ENCODE data around the gene ADGRE3. TPM values are rescaled to one million over a fixed set of nuclear protein-coding genes. Genes with fewer than 3 reads are reported as not detected.
"Not testable (repeated sequence)": the region's sequence is repeated elsewhere in the genome, so short reads cannot be mapped to it uniquely, and the experiment has no call there.

Gene ADGRE3
- total and polyA plus RNA-seq, 5 donors from 2014 or later = not detected

DNA sequence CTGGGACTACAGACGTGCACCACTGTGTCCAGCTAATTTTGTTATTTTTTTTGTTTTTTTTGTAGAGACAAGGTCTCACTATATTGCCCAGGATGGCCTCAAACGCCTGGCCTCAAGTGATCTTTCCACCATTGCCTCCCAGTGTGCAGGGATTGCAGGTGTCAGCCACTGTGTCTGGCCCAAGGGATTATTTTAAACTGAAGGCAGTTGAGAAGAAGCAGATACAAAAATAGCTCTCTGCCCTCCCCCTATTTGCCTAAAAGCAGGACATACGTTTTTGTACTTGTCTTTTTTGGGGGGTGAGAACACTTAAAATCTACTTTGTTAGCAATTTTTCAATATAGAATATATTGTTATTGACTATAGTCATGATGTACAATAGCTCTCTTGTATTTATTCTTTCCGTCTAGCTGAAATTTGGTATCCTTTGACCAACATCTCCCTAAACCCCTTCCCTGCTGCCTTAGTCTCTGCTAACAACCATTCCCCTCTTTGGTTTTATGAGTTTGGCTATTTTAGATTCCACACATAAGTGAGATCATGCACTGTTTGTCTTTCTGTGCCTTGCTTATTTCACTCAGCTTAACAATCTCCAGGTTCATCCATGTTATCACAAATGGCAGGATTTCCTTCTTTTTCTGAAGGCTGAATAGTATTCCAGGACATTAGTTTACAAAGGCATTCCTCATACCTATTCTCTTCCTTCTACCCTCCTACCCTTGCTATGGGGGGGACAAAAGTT, 34.9 kb downstream of the ADGRE3 start:
- no peak overlapping the region for H3K27ac ChIP-seq (ENCODE audit: insufficient read depth, low read length, poor library complexity, severe bottlenecking)
- H3K4me1 Mint-ChIP-seq = no peaks in the 10 kb centered on the region
- peaks cover 12% of the 10 kb centered on the region for H3K27me3 Mint-ChIP-seq
- ATAC-seq (ENCODE audit: low read depth in 2 of 2) (no peak), DNase-seq (no peak)
- H3K4me3 Mint-ChIP-seq = no peak overlapping the region
- H3K36me3 ChIP-seq (ENCODE audit: control insufficient read depth, insufficient read depth, low read length) = no peaks in the 10 kb centered on the region
- peaks cover 7% of the 10 kb centered on the region in 2 experiments for H3K9me3 ChIP-seq (ENCODE audit: control insufficient read depth in 2 of 2, low read length in 2 of 2)
- H3K27me3 ChIP-seq (ENCODE audit: control insufficient read depth, insufficient read depth, low read length) = no peaks in the 10 kb centered on the region
- H3K36me3 Mint-ChIP-seq = peaks cover 5% of the 10 kb centered on the region
- H3K4me3 ChIP-seq (ENCODE audit: low read depth, low read length) = no peak overlapping the region
- no peaks in the 10 kb centered on the region for H3K4me1 ChIP-seq (ENCODE audit: control insufficient read depth, insufficient read depth, low read length, poor library complexity, severe bottlenecking)
- H3K27ac Mint-ChIP-seq = no peak overlapping the region
- peaks cover 0 to 23% (median 6%) of the 10 kb centered on the region in 7 donors for H3K9me3 Mint-ChIP-seq

DNA sequence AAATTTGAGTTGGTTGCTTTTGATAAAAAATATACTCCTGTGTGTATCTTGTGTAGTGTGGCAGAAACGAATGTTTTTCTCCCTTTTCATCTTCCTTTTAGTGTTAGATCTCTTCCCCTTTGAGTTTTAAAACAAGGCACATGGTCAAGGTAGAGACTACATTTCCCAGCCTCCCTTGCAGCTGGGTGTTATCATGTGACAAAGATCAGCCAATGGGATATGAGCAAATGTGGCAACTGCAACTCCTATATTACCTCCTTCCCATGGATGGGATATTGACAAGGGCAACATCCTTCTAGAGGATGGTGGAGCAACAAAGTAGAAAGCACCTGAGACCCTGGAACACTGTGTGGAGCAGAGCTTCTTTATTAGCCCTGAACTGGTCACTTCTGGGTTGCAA, 42.4 kb downstream of the ADGRE3 start:
- H3K4me1 Mint-ChIP-seq = peaks cover 0 to 4% (median 2%) of the 10 kb centered on the region in 4 donors
- Histone ChIP-seq H3K27me3 (ENCODE audit: control insufficient read depth, insufficient read depth, low read length) (no peaks in the 10 kb centered on the region), H3K36me3 (ENCODE audit: control insufficient read depth, insufficient read depth, low read length) (no peaks in the 10 kb centered on the region), H3K27ac (ENCODE audit: insufficient read depth, low read length, poor library complexity, severe bottlenecking) (no peak overlapping the region), H3K4me1 (ENCODE audit: control insufficient read depth, insufficient read depth, low read length, poor library complexity, severe bottlenecking) (no peaks in the 10 kb centered on the region), H3K9me3 (ENCODE audit: control insufficient read depth in 2 of 2, low read length in 2 of 2) (no peaks in the 10 kb centered on the region), H3K4me3 (ENCODE audit: low read depth, low read length) (no peak overlapping the region)
- peaks cover 0 to 7% (median 4%) of the 10 kb centered on the region in 7 donors for H3K9me3 Mint-ChIP-seq
- H3K36me3 Mint-ChIP-seq = no peaks in the 10 kb centered on the region
- DNase-seq = peak in 1 of 3 donors; percentile 29
- peaks cover 19% of the 10 kb centered on the region for H3K27me3 Mint-ChIP-seq
- no peak for ATAC-seq (ENCODE audit: low read depth in 2 of 2)
- H3K27ac Mint-ChIP-seq = no peak overlapping the region
- H3K4me3 Mint-ChIP-seq = no peak overlapping the region

DNA sequence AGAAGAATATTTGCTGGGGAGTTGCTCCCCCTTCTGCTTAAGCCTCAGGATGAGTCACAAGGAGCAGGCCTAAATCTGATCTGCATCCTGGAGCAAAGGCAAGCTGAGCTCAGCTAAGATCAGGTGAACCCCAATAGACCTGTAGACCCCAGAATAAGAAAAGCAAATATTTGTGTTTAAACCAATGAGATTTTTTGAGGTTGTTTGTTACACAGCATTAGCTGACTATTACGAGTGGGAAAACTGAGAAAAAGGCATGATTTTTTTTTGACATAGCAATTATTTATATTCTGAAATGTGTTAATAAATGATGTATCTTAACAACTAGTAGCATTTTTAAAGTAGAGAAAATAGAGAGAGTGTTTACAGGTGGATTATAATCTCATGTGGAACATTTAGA, 45.1 kb downstream of the ADGRE3 start:
- Histone ChIP-seq H3K27me3 (ENCODE audit: control insufficient read depth, insufficient read depth, low read length) (no peaks in the 10 kb centered on the region), H3K27ac (ENCODE audit: insufficient read depth, low read length, poor library complexity, severe bottlenecking) (no peak overlapping the region), H3K4me3 (ENCODE audit: low read depth, low read length) (no peak overlapping the region), H3K36me3 (ENCODE audit: control insufficient read depth, insufficient read depth, low read length) (no peaks in the 10 kb centered on the region), H3K9me3 (ENCODE audit: control insufficient read depth in 2 of 2, low read length in 2 of 2) (no peaks in the 10 kb centered on the region), H3K4me1 (ENCODE audit: control insufficient read depth, insufficient read depth, low read length, poor library complexity, severe bottlenecking) (no peaks in the 10 kb centered on the region)
- no peak for ATAC-seq (ENCODE audit: low read depth in 2 of 2)
- H3K27me3 Mint-ChIP-seq = peaks cover 13% of the 10 kb centered on the region
- H3K36me3 Mint-ChIP-seq = no peaks in the 10 kb centered on the region
- H3K9me3 Mint-ChIP-seq = peaks cover 0 to 9% (median 3%) of the 10 kb centered on the region in 7 donors
- H3K4me3 Mint-ChIP-seq = no peak overlapping the region
- peaks cover 0 to 4% (median 2%) of the 10 kb centered on the region in 4 donors for H3K4me1 Mint-ChIP-seq
- H3K27ac Mint-ChIP-seq = no peak overlapping the region
- DNase-seq = no peak

DNA sequence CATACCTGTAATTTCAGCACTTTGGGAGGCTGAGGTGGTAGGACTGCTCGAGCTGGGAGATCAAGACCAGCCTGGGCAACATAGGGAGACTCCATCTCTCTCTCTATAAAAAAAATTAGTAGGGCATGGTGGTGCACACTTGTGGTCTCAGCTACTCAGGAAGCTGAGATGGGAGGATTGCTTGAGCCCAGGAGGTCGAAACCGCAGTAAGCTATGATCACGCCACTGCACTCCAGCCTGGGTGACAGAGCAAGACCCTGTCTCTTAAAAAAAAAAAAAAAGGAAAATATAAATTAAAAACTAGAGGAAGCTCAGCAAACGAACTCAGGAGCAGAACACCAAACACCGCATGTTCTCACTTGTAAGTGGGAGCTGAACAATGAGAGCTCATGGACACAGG, 50.2 kb downstream of the ADGRE3 start:
- Mint-ChIP-seq H3K9me3 (peaks cover 0 to 10% (median 7%) of the 10 kb centered on the region in 7 donors), H3K27me3 (peaks cover 16% of the 10 kb centered on the region)
- not testable (repeated sequence) for H3K4me3 ChIP-seq (ENCODE audit: low read depth, low read length); ATAC-seq (ENCODE audit: low read depth in 2 of 2); H3K36me3 Mint-ChIP-seq; DNase-seq; H3K4me3 Mint-ChIP-seq; H3K4me1 Mint-ChIP-seq; H3K4me1 ChIP-seq (ENCODE audit: control insufficient read depth, insufficient read depth, low read length, poor library complexity, severe bottlenecking); H3K27ac ChIP-seq (ENCODE audit: insufficient read depth, low read length, poor library complexity, severe bottlenecking); H3K9me3 ChIP-seq (ENCODE audit: control insufficient read depth in 2 of 2, low read length in 2 of 2); H3K27me3 ChIP-seq (ENCODE audit: control insufficient read depth, insufficient read depth, low read length); H3K27ac Mint-ChIP-seq; H3K36me3 ChIP-seq (ENCODE audit: control insufficient read depth, insufficient read depth, low read length)

DNA sequence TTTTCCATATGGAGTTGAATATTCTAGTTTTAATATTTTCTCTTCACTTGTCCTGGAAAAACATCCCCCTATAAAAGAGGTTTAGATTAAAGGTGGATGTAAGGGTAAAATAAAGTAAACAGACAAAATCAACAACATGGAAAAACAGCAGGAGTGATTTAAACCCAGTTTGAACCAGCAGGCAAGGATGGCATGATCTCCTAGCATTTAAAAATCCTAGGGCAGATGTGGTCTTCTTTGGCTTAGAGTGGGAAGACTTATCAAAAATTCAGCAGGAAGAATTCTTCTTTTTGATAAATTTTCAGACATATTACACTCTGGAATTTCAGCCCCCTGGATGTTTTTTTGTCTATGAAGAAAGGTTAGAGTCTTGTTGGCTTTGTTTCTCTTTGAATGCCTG, 55.2 kb downstream of the ADGRE3 start:
- no peak for DNase-seq
- H3K36me3 Mint-ChIP-seq = no peaks in the 10 kb centered on the region
- Histone ChIP-seq H3K27ac (ENCODE audit: insufficient read depth, low read length, poor library complexity, severe bottlenecking) (no peak overlapping the region), H3K36me3 (ENCODE audit: control insufficient read depth, insufficient read depth, low read length) (no peaks in the 10 kb centered on the region), H3K27me3 (ENCODE audit: control insufficient read depth, insufficient read depth, low read length) (no peaks in the 10 kb centered on the region), H3K9me3 (ENCODE audit: control insufficient read depth in 2 of 2, low read length in 2 of 2) (peaks cover 13 to 15% of the 10 kb centered on the region in 2 experiments), H3K4me3 (ENCODE audit: low read depth, low read length) (no peak overlapping the region), H3K4me1 (ENCODE audit: control insufficient read depth, insufficient read depth, low read length, poor library complexity, severe bottlenecking) (no peaks in the 10 kb centered on the region)
- H3K4me1 Mint-ChIP-seq = no peaks in the 10 kb centered on the region
- peaks cover 12% of the 10 kb centered on the region for H3K27me3 Mint-ChIP-seq
- no peak for ATAC-seq (ENCODE audit: low read depth in 2 of 2)
- H3K4me3 Mint-ChIP-seq = no peak overlapping the region
- H3K27ac Mint-ChIP-seq = no peak overlapping the region
- H3K9me3 Mint-ChIP-seq = peaks cover 0 to 14% (median 9%) of the 10 kb centered on the region in 7 donors

DNA sequence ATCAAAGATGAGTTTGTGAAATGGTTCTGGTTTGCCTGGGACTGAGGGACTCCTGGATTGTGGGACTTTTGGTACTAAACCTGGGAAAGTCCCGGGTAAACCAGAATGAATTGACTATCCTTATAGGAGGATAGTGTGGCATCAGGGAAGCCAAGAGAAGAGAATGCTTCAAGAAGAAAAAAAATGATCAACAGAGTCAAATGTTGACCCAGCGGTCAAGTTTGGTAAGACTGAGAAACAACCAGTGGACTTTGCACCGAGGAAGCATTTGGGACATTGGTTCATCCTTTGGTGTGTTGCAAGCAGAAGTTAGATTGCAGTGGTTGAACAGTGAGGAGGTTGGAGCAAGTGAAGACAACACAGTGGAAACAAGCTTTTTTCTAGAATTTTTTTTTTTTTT, 58.2 kb downstream of the ADGRE3 start:
- no peak for ATAC-seq (ENCODE audit: low read depth in 2 of 2)
- no peak overlapping the region for H3K27ac Mint-ChIP-seq
- peaks cover 12% of the 10 kb centered on the region for H3K27me3 Mint-ChIP-seq
- peaks cover 0 to 3% (median 0%) of the 10 kb centered on the region in 4 donors for H3K4me1 Mint-ChIP-seq
- H3K9me3 Mint-ChIP-seq = peaks cover 0 to 14% (median 9%) of the 10 kb centered on the region in 7 donors
- Histone ChIP-seq H3K27ac (ENCODE audit: insufficient read depth, low read length, poor library complexity, severe bottlenecking) (no peak overlapping the region), H3K9me3 (ENCODE audit: control insufficient read depth in 2 of 2, low read length in 2 of 2) (peaks cover 13 to 15% of the 10 kb centered on the region in 2 experiments), H3K4me1 (ENCODE audit: control insufficient read depth, insufficient read depth, low read length, poor library complexity, severe bottlenecking) (no peaks in the 10 kb centered on the region), H3K36me3 (ENCODE audit: control insufficient read depth, insufficient read depth, low read length) (no peaks in the 10 kb centered on the region), H3K27me3 (ENCODE audit: control insufficient read depth, insufficient read depth, low read length) (no peaks in the 10 kb centered on the region), H3K4me3 (ENCODE audit: low read depth, low read length) (no peak overlapping the region)
- H3K36me3 Mint-ChIP-seq = no peaks in the 10 kb centered on the region
- DNase-seq = no peak
- H3K4me3 Mint-ChIP-seq = no peak overlapping the region

DNA sequence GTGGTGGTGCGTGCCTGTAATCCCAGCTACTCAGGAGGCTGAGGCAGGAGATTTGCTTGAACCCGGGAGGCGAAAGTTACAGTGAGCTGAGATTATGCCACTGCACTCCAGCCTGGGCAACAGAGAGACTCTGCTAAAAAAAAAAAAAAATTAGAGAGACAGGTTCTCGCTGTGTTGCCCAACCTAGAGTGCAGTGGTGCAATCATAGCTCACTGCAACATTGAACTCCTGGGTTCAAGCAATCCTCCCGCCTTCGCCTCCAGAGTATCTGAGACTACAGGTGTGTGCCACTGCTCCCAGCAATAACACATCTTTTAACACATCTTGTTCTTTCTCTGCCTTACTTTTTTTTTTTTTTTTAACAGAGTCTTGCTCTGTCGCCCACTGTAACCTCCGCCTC, 59.0 kb downstream of the ADGRE3 start:
- Histone ChIP-seq H3K4me3 (ENCODE audit: low read depth, low read length) (no peak overlapping the region), H3K4me1 (ENCODE audit: control insufficient read depth, insufficient read depth, low read length, poor library complexity, severe bottlenecking) (no peaks in the 10 kb centered on the region)
- no peaks in the 10 kb centered on the region for H3K36me3 Mint-ChIP-seq

DNA sequence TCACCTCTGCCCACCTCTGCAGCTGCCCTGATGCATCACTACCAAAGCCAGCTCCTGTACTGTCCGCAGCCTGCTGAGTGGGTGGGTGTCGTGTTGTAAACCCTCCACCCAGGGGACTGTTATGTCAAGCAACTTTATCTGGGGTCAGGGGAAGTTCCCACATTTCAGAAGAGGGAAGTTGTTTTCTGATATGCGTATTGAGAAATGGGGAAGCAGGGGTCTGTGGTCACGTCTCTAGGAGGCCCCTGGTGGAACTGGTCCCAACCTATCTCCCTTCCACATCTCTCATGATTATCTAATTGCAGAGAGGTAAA, 60.6 kb downstream of the ADGRE3 start:
- peaks cover 0 to 3% (median 0%) of the 10 kb centered on the region in 4 donors for H3K4me1 Mint-ChIP-seq
- peak in 1 of 2 donors; percentile 34 for ATAC-seq (ENCODE audit: low read depth in 2 of 2)

More for the DNA sequence above, 59.0 kb downstream of the ADGRE3 start:
- DNase-seq (no peak), ATAC-seq (ENCODE audit: low read depth in 2 of 2) (no peak)
- H3K4me3 Mint-ChIP-seq = no peak overlapping the region
- peaks cover 13 to 15% of the 10 kb centered on the region in 2 experiments for H3K9me3 ChIP-seq (ENCODE audit: control insufficient read depth in 2 of 2, low read length in 2 of 2)
- H3K27ac ChIP-seq (ENCODE audit: insufficient read depth, low read length, poor library complexity, severe bottlenecking) = no peak overlapping the region
- peaks cover 12% of the 10 kb centered on the region for H3K27me3 Mint-ChIP-seq
- peaks cover 0 to 3% (median 0%) of the 10 kb centered on the region in 4 donors for H3K4me1 Mint-ChIP-seq
- no peak overlapping the region for H3K27ac Mint-ChIP-seq
- H3K9me3 Mint-ChIP-seq = peaks cover 0 to 14% (median 9%) of the 10 kb centered on the region in 7 donors
- H3K27me3 ChIP-seq (ENCODE audit: control insufficient read depth, insufficient read depth, low read length) = no peaks in the 10 kb centered on the region
- H3K36me3 ChIP-seq (ENCODE audit: control insufficient read depth, insufficient read depth, low read length) = no peaks in the 10 kb centered on the region

More for the DNA sequence above, 60.6 kb downstream of the ADGRE3 start:
- H3K9me3 Mint-ChIP-seq = peaks cover 0 to 7% (median 2%) of the 10 kb centered on the region in 7 donors
- H3K27me3 Mint-ChIP-seq = peaks cover 4% of the 10 kb centered on the region
- no peak overlapping the region for H3K27ac Mint-ChIP-seq
- no peak overlapping the region for H3K4me3 Mint-ChIP-seq
- H3K36me3 Mint-ChIP-seq = no peaks in the 10 kb centered on the region
- DNase-seq = no peak
- Histone ChIP-seq H3K27ac (ENCODE audit: insufficient read depth, low read length, poor library complexity, severe bottlenecking) (no peak overlapping the region), H3K9me3 (ENCODE audit: control insufficient read depth in 2 of 2, low read length in 2 of 2) (peaks cover 3 to 4% of the 10 kb centered on the region in 2 experiments), H3K4me3 (ENCODE audit: low read depth, low read length) (no peak overlapping the region), H3K4me1 (ENCODE audit: control insufficient read depth, insufficient read depth, low read length, poor library complexity, severe bottlenecking) (no peaks in the 10 kb centered on the region), H3K36me3 (ENCODE audit: control insufficient read depth, insufficient read depth, low read length) (no peaks in the 10 kb centered on the region), H3K27me3 (ENCODE audit: control insufficient read depth, insufficient read depth, low read length) (no peaks in the 10 kb centered on the region)

All from CD4-positive, CD25-positive, alpha-beta regulatory T cell (primary cell).